Osteocyte (in vitro differentiated cells): Measurements from ENCODE around the gene EXOC3L2. TPM values are rescaled to one million over a fixed set of nuclear protein-coding genes. Genes with fewer than 3 reads are reported as not detected.

Experiments
- DNase-seq: peaks from one replicate; pipeline ENCODE4 v3.0.0; 2021; ENCODE audit warnings: mixed read lengths; ENCODE audit not compliant: unreplicated experiment; ENCODE audit errors: extremely low spot score
- H3K27ac Mint-ChIP-seq: one replicate; pipeline ENCODE4 v1.8.0; 2021; ENCODE audit warnings: mild to moderate bottlenecking, mixed read lengths; ENCODE audit not compliant: unreplicated experiment
- H3K27me3 Mint-ChIP-seq: one replicate; pipeline ENCODE4 v1.8.0; 2021; ENCODE audit warnings: mixed read lengths; ENCODE audit not compliant: unreplicated experiment
- H3K36me3 Mint-ChIP-seq: one replicate; pipeline ENCODE4 v1.8.0; 2021; ENCODE audit warnings: mixed read lengths; ENCODE audit not compliant: unreplicated experiment
- H3K4me1 Mint-ChIP-seq: one replicate; pipeline ENCODE4 v1.8.0; 2021; ENCODE audit warnings: mixed read lengths; ENCODE audit not compliant: unreplicated experiment
- H3K4me3 Mint-ChIP-seq: one replicate; pipeline ENCODE4 v1.8.0; 2021; ENCODE audit warnings: mild to moderate bottlenecking, moderate library complexity, mixed read lengths; ENCODE audit not compliant: unreplicated experiment
- H3K9me3 Mint-ChIP-seq: one replicate; pipeline ENCODE4 v1.8.0; 2021; ENCODE audit warnings: mixed read lengths; ENCODE audit not compliant: unreplicated experiment
- total RNA-seq: library from RNA; stranded (reverse); gene quantifications from 2 replicates; pipeline ENCODE4 v1.2.1, GENCODE V29; 2021
- TF ChIP-seq, protein P1 (sequence below): fragments of 200-600 bp; sonication (generic); IDR thresholded peaks from 2 replicates; pipeline ENCODE4 v1.5.0; 2021; ENCODE audit warnings: antibody characterized with exemption, mild to moderate bottlenecking, moderate library complexity

The EXOC3L2 gene
- total RNA-seq, 1 donor from 2014 or later: 11.1 TPM

DNA sequence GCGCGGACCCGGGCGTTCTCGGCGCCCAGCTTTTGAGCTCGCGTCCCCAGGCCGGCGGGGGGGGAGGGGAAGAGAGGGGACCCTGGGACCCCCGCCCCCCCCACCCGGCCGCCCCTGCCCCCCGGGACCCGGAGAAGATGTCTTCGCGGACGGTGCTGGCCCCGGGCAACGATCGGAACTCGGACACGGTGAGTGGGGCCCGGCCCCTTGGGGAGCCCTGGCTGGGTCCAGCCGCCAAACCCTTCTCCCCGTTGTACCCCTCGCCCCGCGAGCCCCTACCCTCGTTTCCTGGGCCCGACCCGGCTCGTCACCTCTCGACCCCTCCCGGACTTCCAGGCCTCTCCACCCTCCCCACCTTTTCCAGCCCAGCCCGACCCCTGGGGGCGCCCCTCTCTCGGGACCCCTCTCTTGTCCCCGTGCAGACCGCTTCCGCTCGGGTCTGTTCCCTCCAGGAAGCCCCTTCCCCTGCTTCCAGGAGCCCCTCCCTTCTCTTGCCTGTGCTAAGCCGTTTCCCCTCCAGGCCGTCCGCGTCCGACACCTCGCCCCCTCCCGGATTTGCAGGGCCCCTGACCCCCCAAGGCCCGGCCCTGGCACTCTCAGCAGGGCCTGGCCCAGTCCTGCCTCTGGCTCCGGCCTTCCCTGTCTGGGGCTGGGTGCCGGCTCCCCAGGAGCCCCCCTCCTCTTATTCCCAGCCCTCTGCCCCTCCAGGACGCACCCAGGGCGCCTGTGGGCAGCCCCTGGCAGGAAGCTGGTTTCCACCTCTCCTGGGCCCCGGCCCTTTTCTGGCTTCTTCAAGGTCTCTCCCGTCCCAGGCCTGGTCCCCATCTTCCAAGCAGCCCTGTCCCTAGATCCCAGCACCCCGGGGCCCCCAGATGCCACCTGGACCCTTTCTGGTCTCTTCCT lies 6.5 kb upstream of the EXOC3L2 start:
- Mint-ChIP-seq H3K27me3 (no peaks in the 10 kb centered on the region), H3K4me1 (peaks cover 36% of the 10 kb centered on the region), H3K9me3 (no peaks in the 10 kb centered on the region), H3K27ac (peak overlapping the region; percentile 81), H3K4me3 (peak overlapping the region; percentile 83), H3K36me3 (no peaks in the 10 kb centered on the region)
- TF ChIP-seq, protein P1, sequence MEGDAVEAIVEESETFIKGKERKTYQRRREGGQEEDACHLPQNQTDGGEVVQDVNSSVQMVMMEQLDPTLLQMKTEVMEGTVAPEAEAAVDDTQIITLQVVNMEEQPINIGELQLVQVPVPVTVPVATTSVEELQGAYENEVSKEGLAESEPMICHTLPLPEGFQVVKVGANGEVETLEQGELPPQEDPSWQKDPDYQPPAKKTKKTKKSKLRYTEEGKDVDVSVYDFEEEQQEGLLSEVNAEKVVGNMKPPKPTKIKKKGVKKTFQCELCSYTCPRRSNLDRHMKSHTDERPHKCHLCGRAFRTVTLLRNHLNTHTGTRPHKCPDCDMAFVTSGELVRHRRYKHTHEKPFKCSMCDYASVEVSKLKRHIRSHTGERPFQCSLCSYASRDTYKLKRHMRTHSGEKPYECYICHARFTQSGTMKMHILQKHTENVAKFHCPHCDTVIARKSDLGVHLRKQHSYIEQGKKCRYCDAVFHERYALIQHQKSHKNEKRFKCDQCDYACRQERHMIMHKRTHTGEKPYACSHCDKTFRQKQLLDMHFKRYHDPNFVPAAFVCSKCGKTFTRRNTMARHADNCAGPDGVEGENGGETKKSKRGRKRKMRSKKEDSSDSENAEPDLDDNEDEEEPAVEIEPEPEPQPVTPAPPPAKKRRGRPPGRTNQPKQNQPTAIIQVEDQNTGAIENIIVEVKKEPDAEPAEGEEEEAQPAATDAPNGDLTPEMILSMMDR: no peak
- no peak for DNase-seq

GRCh38 chr19:45250832-45251451 lies 5.7 kb upstream of the EXOC3L2 start, which contains the start of gene MARK4:
Gene MARK4, plus strand, starts transcription at chr19:45251271. Its CDS starts 318 bp downstream, at chr19:45251589.
- H3K27ac Mint-ChIP-seq: peak within 1 kb of the TSS; percentile 92
- peaks cover 42% of the 10 kb centered on the region for H3K4me1 Mint-ChIP-seq
- H3K4me3 Mint-ChIP-seq: peak within 1 kb of the TSS; percentile 96
- peak; percentile 88 for DNase-seq
- TF ChIP-seq, protein P1: no peak
- H3K9me3 Mint-ChIP-seq: no peaks in the 10 kb centered on the region
- no peaks in the 10 kb centered on the region for H3K27me3 Mint-ChIP-seq
- H3K36me3 Mint-ChIP-seq: no peaks in the 10 kb centered on the region

- no peak for DNase-seq
- H3K27me3 Mint-ChIP-seq: no peaks in the 10 kb centered on the region
- no peaks in the 10 kb centered on the region for H3K9me3 Mint-ChIP-seq
- no peaks in the 10 kb centered on the region for H3K36me3 Mint-ChIP-seq
- peak overlapping the region; percentile 96 for H3K4me3 Mint-ChIP-seq
- TF ChIP-seq, protein P1: no peak
- H3K4me1 Mint-ChIP-seq: peaks cover 45% of the 10 kb centered on the region
- H3K27ac Mint-ChIP-seq: peak overlapping the region; percentile 92
These were observed 5.1 kb upstream of the EXOC3L2 start for GRCh38 chr19:45250216-45250831.

DNA sequence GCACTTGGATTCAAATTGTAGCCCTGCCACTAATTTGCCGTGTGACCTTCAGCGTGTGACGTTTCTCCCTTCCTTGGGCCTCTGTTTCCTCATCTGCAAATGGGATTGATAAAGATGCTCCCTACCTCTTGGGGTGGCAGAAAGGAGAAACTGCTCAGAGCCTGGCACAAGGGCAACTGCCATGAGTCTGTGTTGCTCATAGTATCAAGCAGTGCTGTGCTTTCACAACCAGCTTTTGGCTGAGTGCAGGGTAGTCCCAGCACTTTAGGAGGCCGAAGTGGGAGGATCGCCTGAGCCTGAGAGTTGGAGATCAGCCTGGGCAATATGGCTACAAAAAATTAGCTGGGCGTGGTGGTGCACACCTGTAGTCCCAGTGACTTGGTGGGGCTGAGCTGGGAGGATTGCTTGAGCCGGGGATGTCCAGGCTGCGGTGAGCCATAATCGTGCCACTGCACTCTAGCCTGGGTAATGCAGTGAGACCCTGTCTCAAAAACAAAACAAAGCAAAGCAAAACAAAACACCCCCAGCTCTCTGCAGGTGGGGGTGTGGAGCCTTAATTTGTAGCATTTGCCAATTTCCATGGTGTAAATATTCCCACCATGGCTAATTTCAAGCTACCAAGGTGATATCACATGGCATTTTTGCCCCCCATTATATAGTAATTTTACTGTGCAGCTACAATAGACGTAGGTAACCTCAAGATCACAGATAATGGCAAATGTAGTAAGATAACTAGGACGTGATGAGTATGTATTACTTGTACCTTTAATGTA lies 4.2 kb upstream of the EXOC3L2 start:
- H3K4me3 Mint-ChIP-seq: no peak overlapping the region
- H3K27me3 Mint-ChIP-seq: no peaks in the 10 kb centered on the region
- H3K36me3 Mint-ChIP-seq: no peaks in the 10 kb centered on the region
- DNase-seq: no peak
- no peak overlapping the region for H3K27ac Mint-ChIP-seq
- peaks cover 53% of the 10 kb centered on the region for H3K4me1 Mint-ChIP-seq
- TF ChIP-seq, protein P1: no peak
- H3K9me3 Mint-ChIP-seq: no peaks in the 10 kb centered on the region
